Activated CD8-positive, alpha-beta memory T cell treated with anti-CD3 and anti-CD28 coated beads, Interleukin-2, amount 50 U/mL, for 24 hours (primary cell): ENCODE data around the gene LAMC3.
"Not testable (repeated sequence)": the region's sequence is repeated elsewhere in the genome, so short reads cannot be mapped to it uniquely, and the experiment has no call there.

ENCODE experiments used
- DNase-seq: peaks from one replicate; pipeline ENCODE4 v3.0.0-alpha.2; 2020; ENCODE audit errors: extremely low read depth

The LAMC3 gene

GRCh38 chr9:130991778-130992681 is 16.9 kb upstream of the LAMC3 start:
- DNase-seq, result no peak

- DNase-seq, result no peak
These were observed 16.3 kb upstream of the LAMC3 start for GRCh38 chr9:130992682-130993032.

- DNase-seq, result no peak
These were observed 15.5 kb upstream of the LAMC3 start for GRCh38 chr9:130993303-130994030.

GRCh38 chr9:130994135-130995085 is 14.6 kb upstream of the LAMC3 start:
- DNase-seq, result no peak

GRCh38 chr9:130995086-130996011 is 13.6 kb upstream of the LAMC3 start:
- no peak for DNase-seq

GRCh38 chr9:130996205-130996604 is 12.8 kb upstream of the LAMC3 start:
- DNase-seq, result no peak

GRCh38 chr9:130996676-130997394 is 12.1 kb upstream of the LAMC3 start:
- DNase-seq, result no peak

GRCh38 chr9:130997395-130997684 is 11.6 kb upstream of the LAMC3 start:
- DNase-seq, result no peak

- DNase-seq, result peak; percentile 1
These were observed 10.9 kb upstream of the LAMC3 start for GRCh38 chr9:130997925-130998596.

GRCh38 chr9:130998597-130999244 is 10.3 kb upstream of the LAMC3 start:
- no peak for DNase-seq

GRCh38 chr9:130999245-130999623 is 9.7 kb upstream of the LAMC3 start:
- DNase-seq, result no peak

GRCh38 chr9:131000526-131000925 is 8.4 kb upstream of the LAMC3 start:
- not testable (repeated sequence) for DNase-seq

GRCh38 chr9:131001021-131001420 is 8.0 kb upstream of the LAMC3 start:
- no peak for DNase-seq

GRCh38 chr9:131001990-131002389 is 7.0 kb upstream of the LAMC3 start:
- DNase-seq, result no peak

- no peak for DNase-seq
These were observed 2.4 kb upstream of the LAMC3 start for GRCh38 chr9:131006601-131007000.

- no peak for DNase-seq
These were observed 888 bp upstream of the LAMC3 start for GRCh38 chr9:131008086-131008485.

GRCh38 chr9:131008563-131008908 is 438 bp upstream of the LAMC3 start:
- DNase-seq, result no peak

- DNase-seq, result no peak
These were observed 1.7 kb downstream of the LAMC3 start for GRCh38 chr9:131010482-131011273.
